GM20000 (cell line): Measurements from ENCODE around the gene EXD3.

Experiments used
- DNase-seq: peaks from one replicate; pipeline ENCODE4 v3.0.0; 2012; ENCODE audit warnings: low spot score
- CTCF ChIP-seq: IDR thresholded peaks from 2 replicates; pipeline ENCODE4 v1.5.1; 2012; ENCODE audit warnings: mild to moderate bottlenecking, control low read depth; ENCODE audit errors: extremely low read depth, missing control alignments

The EXD3 gene

DNA sequence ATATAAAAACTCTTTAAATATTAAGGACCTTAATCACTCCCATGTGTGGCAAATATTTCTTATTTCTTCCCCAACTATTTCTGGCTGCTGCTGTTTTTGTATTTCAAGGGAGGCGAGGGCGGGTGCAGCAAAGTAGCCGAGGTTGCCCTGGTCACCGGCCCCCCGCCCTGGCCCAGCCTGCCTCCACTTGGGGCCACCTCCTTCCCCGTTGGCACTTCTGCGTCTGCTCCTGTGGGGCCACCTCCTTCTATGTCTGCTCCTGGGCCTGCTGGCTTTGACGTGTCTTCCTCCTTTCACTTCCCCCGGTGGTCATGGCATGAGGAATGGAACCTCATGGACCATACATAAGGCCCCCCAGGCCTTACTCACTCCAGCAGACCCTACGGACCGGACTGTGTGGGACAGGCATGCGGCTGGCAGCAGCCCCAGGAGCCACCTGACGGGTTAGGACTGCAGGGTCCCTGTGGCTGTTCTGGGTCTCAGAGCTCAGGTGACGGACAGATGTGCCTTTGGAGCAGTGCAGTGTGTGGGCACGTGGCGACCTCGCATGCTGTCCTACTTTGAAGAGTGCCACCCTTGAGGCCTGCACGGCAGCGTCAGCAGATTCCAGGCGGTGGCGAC, 24.0 kb upstream of the EXD3 start:
- DNase-seq = no peak
- TF ChIP-seq CTCF = no peak

- no peak for TF ChIP-seq CTCF
- DNase-seq = no peak
These were observed 23.0 kb upstream of the EXD3 start for GRCh38 chr9:137445930-137446431.

GRCh38 chr9:137445275-137445807, 22.4 kb upstream of the EXD3 start:
- TF ChIP-seq CTCF = peak; percentile 91
- DNase-seq = peak; percentile 89

- DNase-seq = no peak
- TF ChIP-seq CTCF = no peak
These were observed 21.3 kb upstream of the EXD3 start for GRCh38 chr9:137444106-137444790.

DNA sequence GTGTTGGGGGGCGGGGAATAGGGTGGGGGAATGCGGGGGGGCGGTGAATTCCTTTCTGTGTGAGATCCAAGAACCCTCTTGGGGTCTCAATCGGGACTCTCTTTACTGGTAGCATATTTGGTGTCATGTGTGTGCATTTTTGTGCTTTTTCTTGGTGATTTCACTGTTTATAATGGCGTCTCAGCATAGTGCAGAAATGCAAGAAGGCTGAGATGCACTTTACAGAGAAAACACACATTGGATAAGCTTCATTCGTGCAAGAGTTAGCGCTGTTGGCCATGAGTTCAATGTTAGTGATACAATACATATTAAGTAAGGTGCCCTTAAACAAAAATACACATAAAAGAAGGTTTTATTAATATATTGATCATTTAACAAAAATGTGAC, 19.0 kb upstream of the EXD3 start:
- no peak for TF ChIP-seq CTCF
- no peak for DNase-seq

DNA sequence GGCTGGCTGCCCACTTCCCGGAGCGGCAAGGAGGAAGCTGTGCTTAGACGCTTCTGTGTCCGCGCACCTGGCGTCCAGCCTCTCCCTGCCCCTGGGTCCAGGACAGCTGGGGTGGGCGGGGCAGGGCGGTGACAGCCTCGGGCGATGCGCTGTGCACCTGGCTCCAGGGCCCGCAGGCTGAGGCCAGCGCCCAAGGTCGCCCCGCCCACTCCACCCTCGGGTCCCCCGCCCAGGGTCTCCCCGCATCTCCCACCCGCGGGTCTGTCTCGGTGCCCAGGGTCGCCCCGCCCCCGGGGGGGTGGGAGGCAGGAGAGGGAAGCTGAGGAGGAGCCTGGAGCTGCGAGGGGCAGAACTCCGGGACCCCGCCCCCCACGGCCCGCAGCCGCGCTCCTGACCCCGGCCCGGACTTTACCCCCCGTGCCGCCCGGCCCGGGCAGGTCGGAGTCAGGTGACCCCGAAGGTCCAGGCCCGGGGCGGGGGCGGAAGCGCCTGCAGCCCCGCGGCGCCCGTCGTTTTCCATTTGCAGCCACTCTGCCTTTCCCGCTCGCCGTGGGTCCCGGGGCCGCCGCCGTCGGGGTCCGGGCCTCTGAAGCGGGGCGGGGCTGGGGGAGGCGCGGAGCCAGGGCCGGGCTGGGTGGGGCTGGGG, 18.4 kb upstream of the EXD3 start, which contains the start of gene ENTPD8:
Gene ENTPD8 (minus strand): TSS at position 69 of the 646 bp plus-strand sequence. CDS start 3,072 bp downstream, outside the sequence.
- DNase-seq = peak; percentile 71
- no peak for TF ChIP-seq CTCF
